D721Med (cell line): Measurements from ENCODE around the gene GDF10.

ENCODE experiments used
- DNase-seq: peaks from one replicate; pipeline ENCODE4 v3.0.0; 2011; ENCODE audit warnings: low spot score; ENCODE audit not compliant: insufficient read length
- FAIRE-seq: peaks from 2 replicates; lab custom pipeline; 2011; peaks lifted over from hg19 to GRCh38; lab: Jason Lieb, UNC
- TF ChIP-seq, protein P1 (sequence below): IDR thresholded peaks from 2 replicates; pipeline ENCODE4 v1.5.1; 2012; ENCODE audit warnings: mild to moderate bottlenecking, control low read depth; ENCODE audit not compliant: insufficient read depth; ENCODE audit errors: missing control alignments

Gene GDF10

DNA sequence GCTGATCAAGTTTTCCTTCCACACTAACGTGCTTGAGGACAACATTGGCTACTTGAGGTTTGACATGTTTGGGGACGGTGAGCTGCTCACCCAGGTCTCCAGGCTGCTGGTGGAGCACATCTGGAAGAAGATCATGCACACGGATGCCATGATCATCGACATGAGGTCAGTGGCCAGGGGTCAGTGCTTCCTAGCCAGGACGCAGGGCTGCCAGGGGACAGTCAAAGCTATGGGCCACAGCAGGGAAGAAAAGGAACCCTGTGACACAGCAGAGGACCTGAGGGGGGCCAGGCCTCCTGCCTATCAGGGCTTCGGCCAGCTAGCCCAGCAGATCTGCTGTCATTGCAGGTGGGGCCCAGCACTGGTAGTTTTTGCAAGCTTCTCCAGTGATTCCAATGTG is 53.4 kb downstream of the GDF10 start:
- TF ChIP-seq, protein P1, sequence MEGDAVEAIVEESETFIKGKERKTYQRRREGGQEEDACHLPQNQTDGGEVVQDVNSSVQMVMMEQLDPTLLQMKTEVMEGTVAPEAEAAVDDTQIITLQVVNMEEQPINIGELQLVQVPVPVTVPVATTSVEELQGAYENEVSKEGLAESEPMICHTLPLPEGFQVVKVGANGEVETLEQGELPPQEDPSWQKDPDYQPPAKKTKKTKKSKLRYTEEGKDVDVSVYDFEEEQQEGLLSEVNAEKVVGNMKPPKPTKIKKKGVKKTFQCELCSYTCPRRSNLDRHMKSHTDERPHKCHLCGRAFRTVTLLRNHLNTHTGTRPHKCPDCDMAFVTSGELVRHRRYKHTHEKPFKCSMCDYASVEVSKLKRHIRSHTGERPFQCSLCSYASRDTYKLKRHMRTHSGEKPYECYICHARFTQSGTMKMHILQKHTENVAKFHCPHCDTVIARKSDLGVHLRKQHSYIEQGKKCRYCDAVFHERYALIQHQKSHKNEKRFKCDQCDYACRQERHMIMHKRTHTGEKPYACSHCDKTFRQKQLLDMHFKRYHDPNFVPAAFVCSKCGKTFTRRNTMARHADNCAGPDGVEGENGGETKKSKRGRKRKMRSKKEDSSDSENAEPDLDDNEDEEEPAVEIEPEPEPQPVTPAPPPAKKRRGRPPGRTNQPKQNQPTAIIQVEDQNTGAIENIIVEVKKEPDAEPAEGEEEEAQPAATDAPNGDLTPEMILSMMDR, result no peak
- no peak for FAIRE-seq

GRCh38 chr10:47354165-47354564 is 54.2 kb downstream of the GDF10 start:
- DNase-seq (no peak), FAIRE-seq (no peak)
- TF ChIP-seq, protein P1, result no peak

More for the DNA sequence above, 53.4 kb downstream of the GDF10 start:
- DNase-seq, result no peak

GRCh38 chr10:47354900-47355299 is 54.9 kb downstream of the GDF10 start:
- no peak for DNase-seq
- TF ChIP-seq, protein P1, result no peak
- FAIRE-seq, result no peak

DNA sequence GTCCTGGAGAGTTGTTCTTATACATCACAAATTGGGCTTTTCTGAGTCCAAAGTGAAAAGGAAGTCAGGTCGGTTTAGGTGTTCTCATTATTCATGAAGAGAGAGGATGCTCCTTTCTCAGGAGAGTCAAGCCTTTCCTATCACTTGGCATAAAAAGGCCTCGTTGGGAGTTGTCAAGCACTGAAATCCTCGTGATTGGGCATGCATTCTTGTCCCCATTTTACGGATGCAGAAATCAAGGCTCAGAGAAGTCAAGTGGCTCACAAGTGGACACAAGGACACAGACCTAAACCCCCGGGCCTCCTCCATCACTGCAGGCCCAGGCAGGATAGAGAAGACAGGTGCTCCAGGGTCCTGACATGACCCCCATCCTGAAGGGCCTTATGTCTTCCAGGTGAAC is 56.7 kb downstream of the GDF10 start:
- no peak for DNase-seq
- no peak for FAIRE-seq
- TF ChIP-seq, protein P1, result no peak

DNA sequence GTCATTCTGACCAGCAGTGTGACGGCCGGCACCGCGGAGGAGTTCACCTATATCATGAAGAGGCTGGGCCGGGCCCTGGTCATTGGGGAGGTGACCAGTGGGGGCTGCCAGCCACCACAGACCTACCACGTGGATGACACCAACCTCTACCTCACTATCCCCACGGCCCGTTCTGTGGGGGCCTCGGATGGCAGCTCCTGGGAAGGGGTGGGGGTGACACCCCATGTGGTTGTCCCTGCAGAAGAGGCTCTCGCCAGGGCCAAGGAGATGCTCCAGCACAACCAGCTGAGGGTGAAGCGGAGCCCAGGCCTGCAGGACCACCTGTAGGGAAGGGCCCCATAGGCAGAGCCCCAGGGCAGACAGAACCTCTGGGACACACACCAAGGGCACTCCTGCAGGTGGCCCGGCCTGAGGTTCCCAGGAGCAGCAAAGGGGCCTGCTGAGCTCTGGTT is 57.2 kb downstream of the GDF10 start:
- DNase-seq (no peak), FAIRE-seq (no peak)
- TF ChIP-seq, protein P1, result no peak

- DNase-seq, result no peak
- TF ChIP-seq, protein P1, result no peak
- FAIRE-seq, result no peak
Observed at GRCh38 chr10:47357911-47358310, 57.9 kb downstream of the GDF10 start.

DNA sequence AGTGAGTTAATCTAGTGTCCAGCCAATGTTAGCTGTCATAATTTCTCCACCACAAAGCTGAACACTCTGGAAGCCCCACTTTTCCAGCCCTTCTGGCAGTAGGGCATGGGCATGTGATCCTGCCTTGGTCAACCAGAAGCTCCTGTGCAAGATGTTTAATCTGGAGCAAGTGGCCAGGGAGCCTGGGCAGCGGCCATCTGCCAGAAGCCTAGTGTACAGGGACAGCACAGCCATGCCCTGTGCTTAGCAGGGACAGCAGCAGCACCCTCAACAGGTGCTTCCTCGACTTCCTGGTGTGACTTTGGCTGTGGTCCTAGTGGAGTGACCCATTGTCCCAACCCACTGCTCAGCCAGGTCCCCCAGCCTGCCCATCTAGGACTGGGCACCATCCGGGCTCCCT is 58.5 kb downstream of the GDF10 start:
- no peak for DNase-seq
- TF ChIP-seq, protein P1, result no peak
- no peak for FAIRE-seq
